ENCODE data around the gene MALT1.
"Not testable (repeated sequence)": the region's sequence is repeated elsewhere in the genome, so short reads cannot be mapped to it uniquely, and the experiment has no call there.

Gene MALT1

GRCh38 chr18:58761970-58762780 lies 90.9 kb downstream of the MALT1 start:
- DNase-seq (ENCODE audit: low read depth) = no peak
- Histone ChIP-seq H3K4me3 (ENCODE audit: low read length) (no peak overlapping the region), H3K27me3 (replicated peaks; ENCODE audit: control insufficient read depth, insufficient read depth, low read length) (peaks cover 35% of the 10 kb centered on the region), H3K9me3 (ENCODE audit: control insufficient read depth, low read length) (no peaks in the 10 kb centered on the region), H3K36me3 (ENCODE audit: control insufficient read depth, insufficient read depth, low read length, severe bottlenecking) (no peaks in the 10 kb centered on the region), H3K4me1 (ENCODE audit: control insufficient read depth, insufficient read depth, low read length) (no peaks in the 10 kb centered on the region), H3K9ac (ENCODE audit: low read length) (no peak overlapping the region)

- Histone ChIP-seq H3K4me3 (ENCODE audit: low read length) (no peak overlapping the region), H3K36me3 (ENCODE audit: control insufficient read depth, insufficient read depth, low read length, severe bottlenecking) (no peaks in the 10 kb centered on the region), H3K9me3 (ENCODE audit: control insufficient read depth, low read length) (no peaks in the 10 kb centered on the region), H3K9ac (ENCODE audit: low read length) (no peak overlapping the region), H3K27me3 (replicated peaks; ENCODE audit: control insufficient read depth, insufficient read depth, low read length) (peaks cover 35% of the 10 kb centered on the region), H3K4me1 (ENCODE audit: control insufficient read depth, insufficient read depth, low read length) (no peaks in the 10 kb centered on the region)
- no peak for DNase-seq (ENCODE audit: low read depth)
Observed at GRCh38 chr18:58762781-58763171, 91.5 kb downstream of the MALT1 start.

- Histone ChIP-seq H3K4me3 (ENCODE audit: low read length) (no peak overlapping the region), H3K36me3 (ENCODE audit: control insufficient read depth, insufficient read depth, low read length, severe bottlenecking) (no peaks in the 10 kb centered on the region), H3K27me3 (replicated peaks; ENCODE audit: control insufficient read depth, insufficient read depth, low read length) (peaks cover 49% of the 10 kb centered on the region), H3K4me1 (ENCODE audit: control insufficient read depth, insufficient read depth, low read length) (peaks cover 10% of the 10 kb centered on the region), H3K9me3 (ENCODE audit: control insufficient read depth, low read length) (no peaks in the 10 kb centered on the region), H3K9ac (ENCODE audit: low read length) (no peak overlapping the region)
- DNase-seq (ENCODE audit: low read depth) = no peak
Observed at GRCh38 chr18:58766164-58766563, 94.9 kb downstream of the MALT1 start.

- DNase-seq (ENCODE audit: low read depth) = no peak
Observed at GRCh38 chr18:58766946-58767345, 95.7 kb downstream of the MALT1 start.

GRCh38 chr18:58768293-58768974 lies 97.2 kb downstream of the MALT1 start:
- peaks cover 19% of the 10 kb centered on the region for H3K4me1 ChIP-seq (ENCODE audit: control insufficient read depth, insufficient read depth, low read length)
- no peak overlapping the region for H3K9ac ChIP-seq (ENCODE audit: low read length)
- H3K4me3 ChIP-seq (ENCODE audit: low read length) = peak overlapping the region; percentile 60
- peak; percentile 85 for DNase-seq (ENCODE audit: low read depth)
- H3K9me3 ChIP-seq (ENCODE audit: control insufficient read depth, low read length) = no peaks in the 10 kb centered on the region
- peaks cover 38% of the 10 kb centered on the region for H3K27me3 ChIP-seq (replicated peaks; ENCODE audit: control insufficient read depth, insufficient read depth, low read length)
- no peaks in the 10 kb centered on the region for H3K36me3 ChIP-seq (ENCODE audit: control insufficient read depth, insufficient read depth, low read length, severe bottlenecking)

More at GRCh38 chr18:58766946-58767345, 95.7 kb downstream of the MALT1 start:
- no peaks in the 10 kb centered on the region for H3K36me3 ChIP-seq (ENCODE audit: control insufficient read depth, insufficient read depth, low read length, severe bottlenecking)
- H3K9me3 ChIP-seq (ENCODE audit: control insufficient read depth, low read length) = no peaks in the 10 kb centered on the region
- no peak overlapping the region for H3K9ac ChIP-seq (ENCODE audit: low read length)
- H3K4me1 ChIP-seq (ENCODE audit: control insufficient read depth, insufficient read depth, low read length) = peaks cover 13% of the 10 kb centered on the region
- H3K27me3 ChIP-seq (replicated peaks; ENCODE audit: control insufficient read depth, insufficient read depth, low read length) = peaks cover 49% of the 10 kb centered on the region
- no peak overlapping the region for H3K4me3 ChIP-seq (ENCODE audit: low read length)

GRCh38 chr18:58769321-58769720 lies 98.1 kb downstream of the MALT1 start:
- Histone ChIP-seq H3K4me3 (ENCODE audit: low read length) (no peak overlapping the region), H3K4me1 (ENCODE audit: control insufficient read depth, insufficient read depth, low read length) (peaks cover 19% of the 10 kb centered on the region), H3K9me3 (ENCODE audit: control insufficient read depth, low read length) (no peaks in the 10 kb centered on the region), H3K27me3 (replicated peaks; ENCODE audit: control insufficient read depth, insufficient read depth, low read length) (peaks cover 38% of the 10 kb centered on the region), H3K36me3 (ENCODE audit: control insufficient read depth, insufficient read depth, low read length, severe bottlenecking) (no peaks in the 10 kb centered on the region), H3K9ac (ENCODE audit: low read length) (no peak overlapping the region)
- no peak for DNase-seq (ENCODE audit: low read depth)

- no peak overlapping the region for H3K4me3 ChIP-seq (ENCODE audit: low read length)
- H3K36me3 ChIP-seq (ENCODE audit: control insufficient read depth, insufficient read depth, low read length, severe bottlenecking) = no peaks in the 10 kb centered on the region
- H3K9me3 ChIP-seq (ENCODE audit: control insufficient read depth, low read length) = no peaks in the 10 kb centered on the region
- H3K9ac ChIP-seq (ENCODE audit: low read length) = no peak overlapping the region
- DNase-seq (ENCODE audit: low read depth) = no peak
- H3K27me3 ChIP-seq (replicated peaks; ENCODE audit: control insufficient read depth, insufficient read depth, low read length) = peaks cover 30% of the 10 kb centered on the region
- H3K4me1 ChIP-seq (ENCODE audit: control insufficient read depth, insufficient read depth, low read length) = peaks cover 19% of the 10 kb centered on the region
Observed at GRCh38 chr18:58770601-58771000, 99.3 kb downstream of the MALT1 start.

- no peaks in the 10 kb centered on the region for H3K9me3 ChIP-seq (ENCODE audit: control insufficient read depth, low read length)
- H3K9ac ChIP-seq (ENCODE audit: low read length) = no peak overlapping the region
- no peak overlapping the region for H3K4me3 ChIP-seq (ENCODE audit: low read length)
- peaks cover 23% of the 10 kb centered on the region for H3K4me1 ChIP-seq (ENCODE audit: control insufficient read depth, insufficient read depth, low read length)
- H3K27me3 ChIP-seq (replicated peaks; ENCODE audit: control insufficient read depth, insufficient read depth, low read length) = peaks cover 22% of the 10 kb centered on the region
- DNase-seq (ENCODE audit: low read depth) = peak; percentile 59
- H3K36me3 ChIP-seq (ENCODE audit: control insufficient read depth, insufficient read depth, low read length, severe bottlenecking) = no peaks in the 10 kb centered on the region
Observed at GRCh38 chr18:58772161-58772560, 100.9 kb downstream of the MALT1 start.

- no peaks in the 10 kb centered on the region for H3K36me3 ChIP-seq (ENCODE audit: control insufficient read depth, insufficient read depth, low read length, severe bottlenecking)
- H3K27me3 ChIP-seq (replicated peaks; ENCODE audit: control insufficient read depth, insufficient read depth, low read length) = peaks cover 8% of the 10 kb centered on the region
- H3K9me3 ChIP-seq (ENCODE audit: control insufficient read depth, low read length) = no peaks in the 10 kb centered on the region
- H3K4me3 ChIP-seq (ENCODE audit: low read length) = no peak overlapping the region
- DNase-seq (ENCODE audit: low read depth) = no peak
- peaks cover 13% of the 10 kb centered on the region for H3K4me1 ChIP-seq (ENCODE audit: control insufficient read depth, insufficient read depth, low read length)
- no peak overlapping the region for H3K9ac ChIP-seq (ENCODE audit: low read length)
Observed at GRCh38 chr18:58776084-58776483, 104.8 kb downstream of the MALT1 start.

GRCh38 chr18:58776541-58776940 lies 105.3 kb downstream of the MALT1 start:
- not testable (repeated sequence) for H3K36me3 ChIP-seq (ENCODE audit: control insufficient read depth, insufficient read depth, low read length, severe bottlenecking); H3K27me3 ChIP-seq (replicated peaks; ENCODE audit: control insufficient read depth, insufficient read depth, low read length); H3K9me3 ChIP-seq (ENCODE audit: control insufficient read depth, low read length); H3K9ac ChIP-seq (ENCODE audit: low read length); DNase-seq (ENCODE audit: low read depth); H3K4me3 ChIP-seq (ENCODE audit: low read length)
- H3K4me1 ChIP-seq (ENCODE audit: control insufficient read depth, insufficient read depth, low read length) = peaks cover 13% of the 10 kb centered on the region

GRCh38 chr18:58777471-58777870 lies 106.2 kb downstream of the MALT1 start:
- H3K4me3 ChIP-seq (ENCODE audit: low read length) = no peak overlapping the region
- no peaks in the 10 kb centered on the region for H3K9me3 ChIP-seq (ENCODE audit: control insufficient read depth, low read length)
- DNase-seq (ENCODE audit: low read depth) = no peak
- no peaks in the 10 kb centered on the region for H3K36me3 ChIP-seq (ENCODE audit: control insufficient read depth, insufficient read depth, low read length, severe bottlenecking)
- no peak overlapping the region for H3K9ac ChIP-seq (ENCODE audit: low read length)
- peaks cover 8% of the 10 kb centered on the region for H3K27me3 ChIP-seq (replicated peaks; ENCODE audit: control insufficient read depth, insufficient read depth, low read length)
- H3K4me1 ChIP-seq (ENCODE audit: control insufficient read depth, insufficient read depth, low read length) = peaks cover 5% of the 10 kb centered on the region

All from adipocyte (in vitro differentiated cells).